ENCODE data around the gene CASKIN1.

Gene CASKIN1

GRCh38 chr16:2233046-2233775, 36.8 kb upstream of the CASKIN1 start:
- no peak for DNase-seq

GRCh38 chr16:2232094-2232990, 35.9 kb upstream of the CASKIN1 start:
- DNase-seq: no peak

GRCh38 chr16:2231016-2231931, 34.9 kb upstream of the CASKIN1 start:
- DNase-seq: no peak

GRCh38 chr16:2230376-2230775, 34.0 kb upstream of the CASKIN1 start:
- no peak for DNase-seq

DNA sequence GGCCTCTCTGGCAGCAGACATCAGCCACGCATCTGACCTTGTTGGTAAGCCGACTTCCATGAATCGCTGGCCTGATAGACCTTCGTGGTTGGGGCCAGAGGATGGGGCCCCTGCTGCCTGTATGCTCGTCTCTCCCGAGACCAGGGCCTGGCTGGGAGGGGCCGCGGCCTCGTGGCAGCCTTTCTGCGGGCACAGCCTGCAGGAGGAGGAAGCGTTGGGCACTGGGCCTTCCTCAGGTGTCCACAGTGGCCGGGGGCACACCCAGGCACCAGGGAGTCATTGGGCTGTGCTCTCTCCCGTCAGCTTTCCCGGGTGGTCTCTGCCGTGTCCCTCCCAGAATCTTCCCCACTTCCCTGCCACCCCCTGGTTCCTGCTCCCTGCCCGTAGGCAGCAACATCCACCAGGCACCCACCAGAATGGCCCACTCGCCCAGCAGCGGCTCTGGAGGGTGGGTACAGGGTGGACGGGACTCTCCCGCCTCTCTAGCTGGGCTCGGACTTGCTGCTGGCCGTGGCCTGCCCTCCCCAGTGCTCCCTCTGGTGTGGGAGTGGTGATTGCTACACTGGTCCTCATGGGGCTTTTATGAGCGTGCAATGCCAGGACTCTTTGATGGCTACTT, 33.3 kb upstream of the CASKIN1 start:
- no peak for DNase-seq

DNA sequence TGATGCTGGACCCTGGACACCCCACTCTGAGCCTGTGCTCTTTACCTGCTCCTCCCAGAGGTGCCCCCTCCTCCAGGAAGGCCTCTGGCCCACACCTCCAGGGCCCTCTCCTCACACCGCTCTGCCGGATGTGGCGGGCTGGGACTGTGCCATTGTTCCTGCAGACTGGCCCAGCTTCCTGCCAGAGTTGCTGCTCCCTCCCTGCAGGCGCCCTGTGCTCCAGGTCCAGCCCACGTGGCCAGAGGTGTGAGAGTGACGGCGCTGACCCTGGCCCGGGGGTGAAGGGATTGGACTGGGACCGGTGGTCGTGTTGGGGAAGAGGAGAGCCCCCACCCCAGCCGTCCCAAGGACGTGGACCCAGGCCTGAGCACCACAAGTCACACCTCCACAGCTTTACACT, 32.7 kb upstream of the CASKIN1 start:
- no peak for DNase-seq

DNA sequence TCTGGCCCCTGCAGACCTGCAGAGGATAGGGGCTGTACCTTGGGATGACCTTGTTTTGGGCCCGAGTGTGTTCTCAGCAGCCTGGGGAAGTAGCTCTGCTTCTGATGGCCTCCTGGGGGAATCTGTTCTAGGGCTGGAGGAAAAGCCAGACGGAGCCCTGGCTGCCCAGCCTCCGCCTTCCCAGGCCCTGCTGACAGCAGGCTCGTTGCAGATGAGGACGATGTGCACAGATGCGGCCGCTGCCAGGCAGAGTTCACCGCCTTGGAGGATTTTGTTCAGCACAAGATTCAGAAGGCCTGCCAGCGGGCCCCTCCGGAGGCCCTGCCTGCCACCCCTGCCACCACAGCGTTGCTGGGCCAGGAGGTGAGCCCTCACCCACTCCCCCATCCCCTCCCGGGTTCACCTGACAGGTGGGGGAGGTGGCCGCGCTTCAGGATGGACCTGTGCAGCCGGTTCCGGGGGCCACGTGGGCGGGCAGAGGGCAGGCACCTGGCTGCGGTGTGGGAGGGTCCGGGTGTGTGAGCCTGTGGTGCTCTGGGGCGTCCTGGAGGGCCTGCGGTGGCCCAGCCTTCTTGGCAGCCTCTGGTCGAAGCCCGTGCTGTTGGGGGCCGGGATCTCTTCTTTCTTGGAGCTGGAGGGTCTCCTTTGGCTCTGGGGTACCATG, 31.9 kb upstream of the CASKIN1 start:
- no peak for DNase-seq

DNA sequence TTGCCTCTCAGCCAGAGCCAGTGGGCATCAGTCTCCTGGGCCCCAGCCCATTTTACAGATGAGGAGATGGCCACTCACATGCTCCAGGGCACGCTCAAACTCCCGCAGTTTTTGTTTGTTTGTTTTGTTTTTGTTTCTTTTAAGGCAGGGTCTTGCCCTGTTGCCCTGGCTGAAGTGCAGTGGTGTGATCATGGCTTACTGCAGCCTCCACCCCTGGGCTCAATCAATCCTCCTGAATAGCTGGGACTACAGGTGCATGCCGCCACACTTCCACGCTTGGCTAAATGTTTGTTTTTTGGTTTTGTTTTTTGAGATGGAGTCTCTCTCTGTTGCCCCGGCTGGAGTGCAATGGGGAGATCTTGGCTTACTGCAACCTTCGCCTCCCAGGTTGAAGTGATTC, 30.5 kb upstream of the CASKIN1 start:
- no peak for DNase-seq

DNA sequence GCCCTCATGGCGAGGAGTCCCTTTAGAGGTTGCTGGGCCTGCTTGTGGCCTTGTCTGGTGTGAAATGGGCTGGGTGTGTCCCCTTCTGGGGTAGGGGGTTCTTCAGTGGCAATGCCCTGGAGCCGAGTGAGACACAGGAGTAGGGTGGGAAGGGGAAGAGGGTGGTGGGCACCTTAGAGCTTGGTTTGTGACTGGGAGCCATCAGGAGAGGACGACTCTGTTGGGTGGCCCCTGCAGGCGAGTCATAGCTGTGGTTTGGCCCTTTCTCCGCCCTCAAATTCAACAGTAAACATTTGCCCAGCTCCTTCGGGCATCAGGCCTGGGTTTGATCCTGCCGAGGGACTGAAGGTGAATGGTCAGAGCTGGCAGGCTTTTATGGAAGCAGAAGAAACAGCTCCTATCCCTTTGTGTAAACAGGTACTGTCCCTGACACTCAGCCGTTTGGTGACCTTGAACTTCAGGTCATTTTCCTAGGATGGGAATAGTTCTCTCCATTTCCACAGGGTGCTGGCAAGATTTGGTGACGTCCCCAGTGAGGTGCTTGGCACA, 29.9 kb upstream of the CASKIN1 start:
- no peak for DNase-seq

DNA sequence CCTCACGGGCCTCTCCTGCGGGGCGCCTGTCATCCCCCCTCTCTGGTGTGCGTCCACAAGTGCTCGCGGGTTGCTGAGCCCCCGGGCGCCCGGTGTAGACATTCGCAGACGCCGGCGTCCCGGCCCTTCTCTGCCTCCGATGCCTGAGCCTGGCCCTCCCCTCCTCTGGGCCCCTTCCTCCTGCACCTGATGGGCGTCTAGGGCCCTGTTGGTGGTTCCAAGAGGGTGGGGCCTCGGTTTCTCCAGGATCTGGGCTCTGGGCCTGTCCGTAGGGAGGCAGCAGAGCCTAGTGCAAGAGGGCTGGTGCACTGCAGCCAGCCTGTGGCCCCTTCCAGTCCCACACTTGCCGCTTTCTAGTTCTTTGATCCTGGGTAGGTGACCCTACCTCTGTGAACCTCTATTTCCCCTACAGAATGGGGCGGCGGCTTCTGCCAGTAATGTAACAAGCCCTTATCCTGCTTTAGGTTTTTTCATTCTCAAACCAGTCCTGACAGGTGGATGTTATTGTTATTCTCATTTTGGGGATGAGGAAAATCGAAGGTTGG, 27.6 kb upstream of the CASKIN1 start:
- no peak for DNase-seq

DNA sequence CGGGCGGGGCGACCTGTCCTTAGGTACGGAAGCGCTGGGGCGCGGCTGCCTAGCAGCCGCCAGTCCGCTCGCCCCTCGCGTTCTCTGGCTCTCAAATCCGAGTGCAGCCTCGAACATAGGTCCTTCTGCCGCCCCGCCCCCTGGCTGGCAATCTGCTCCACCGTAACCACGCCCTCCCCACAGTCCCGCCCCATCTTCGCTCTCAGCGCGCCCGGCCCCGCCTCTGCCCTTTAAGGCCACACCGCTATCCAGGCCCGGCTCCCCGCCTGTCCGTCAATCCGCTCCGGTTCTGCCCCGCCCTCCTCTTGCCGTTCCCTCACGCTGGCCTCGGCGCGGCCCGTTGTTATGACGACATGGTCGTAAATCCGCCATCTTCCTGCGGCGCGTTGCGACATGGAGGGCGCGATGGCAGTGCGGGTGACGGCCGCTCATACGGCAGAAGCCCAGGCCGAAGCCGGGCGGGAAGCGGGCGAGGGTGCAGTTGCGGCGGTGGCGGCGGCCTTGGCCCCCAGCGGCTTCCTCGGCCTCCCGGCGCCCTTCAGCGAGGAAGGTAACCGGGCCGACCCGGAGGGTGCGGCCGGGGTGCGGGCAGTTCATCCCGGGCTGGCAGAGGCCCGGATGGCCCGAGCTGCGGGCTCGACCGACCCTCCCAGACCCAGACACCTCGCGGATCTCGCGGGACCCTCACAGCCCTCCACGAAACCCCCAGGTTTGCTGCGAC, 27.0 kb upstream of the CASKIN1 start, which contains the start of gene E4F1:
E4F1 (plus strand) TSS at position 371 of the 721 bp plus-strand sequence; CDS start at position 394, 23 bp downstream.
- peak; percentile 95 for DNase-seq

GRCh38 chr16:2216330-2216729, 19.9 kb upstream of the CASKIN1 start:
- no peak for DNase-seq

DNA sequence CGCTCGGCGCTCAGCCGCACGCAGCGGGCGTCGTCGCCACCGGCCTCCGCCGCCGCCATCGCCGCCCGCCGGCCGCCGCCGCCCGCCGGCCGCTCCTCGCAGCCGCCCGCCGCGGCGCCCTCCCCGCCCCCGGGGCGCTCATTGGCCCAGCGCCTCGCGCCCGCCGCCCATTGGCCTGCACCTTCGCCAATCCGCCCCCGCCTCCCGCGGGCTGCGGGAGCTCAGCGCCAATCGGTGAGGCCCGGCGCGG, 18.2 kb upstream of the CASKIN1 start, which contains the start of gene PGP:
PGP (minus strand) TSS at position 122 of the 250 bp plus-strand sequence; CDS start at position 59, 63 bp downstream.
- DNase-seq: no peak

GRCh38 chr16:2213817-2214718, 17.7 kb upstream of the CASKIN1 start:
- DNase-seq: no peak

- no peak for DNase-seq
Measured at GRCh38 chr16:2212362-2213324, 16.2 kb upstream of the CASKIN1 start.

DNA sequence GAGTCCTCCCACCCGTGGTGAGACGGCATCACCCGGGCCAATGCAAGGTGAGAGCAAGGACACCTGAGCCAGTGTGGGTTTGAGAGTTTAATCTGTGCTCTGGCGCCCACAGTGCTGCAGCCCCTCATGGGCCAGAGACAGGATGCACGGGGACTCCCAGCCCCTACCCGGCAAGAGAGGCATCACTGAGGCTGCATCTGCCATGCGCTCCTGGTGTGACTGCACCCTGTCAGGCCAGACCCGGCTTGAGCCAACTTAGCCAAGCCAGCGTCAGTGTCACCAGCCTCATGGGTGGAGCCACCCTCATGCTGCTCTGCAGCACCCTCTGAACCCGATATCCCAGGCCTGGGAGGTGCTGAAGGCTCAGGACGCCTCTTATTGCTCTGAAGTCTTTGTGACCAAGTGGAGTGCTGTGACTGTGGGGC, 15.5 kb upstream of the CASKIN1 start:
- no peak for DNase-seq

- no peak for DNase-seq
Measured at GRCh38 chr16:2210386-2211365, 14.3 kb upstream of the CASKIN1 start, which contains the start of gene BRICD5. TSS of gene BRICD5 (minus strand) at chr16:2210863. CDS start at chr16:2210833, 30 bp downstream.

All from SIG-M5 (cell line).